ENCODE data around the gene HLA-DPA1. TPM values are rescaled to one million over a fixed set of nuclear protein-coding genes. Genes with fewer than 3 reads are reported as not detected.
A peak's percentile ranks its signal among the peaks of the same experiment; 100 is the strongest.

HLA-DPA1 gene
- total and polyA plus RNA-seq, 10 of the 15 experiments (the other 5 are each of a cell fraction or from before 2014, with no cell fraction given): 508 to 1,640 (median 829) TPM

DNA sequence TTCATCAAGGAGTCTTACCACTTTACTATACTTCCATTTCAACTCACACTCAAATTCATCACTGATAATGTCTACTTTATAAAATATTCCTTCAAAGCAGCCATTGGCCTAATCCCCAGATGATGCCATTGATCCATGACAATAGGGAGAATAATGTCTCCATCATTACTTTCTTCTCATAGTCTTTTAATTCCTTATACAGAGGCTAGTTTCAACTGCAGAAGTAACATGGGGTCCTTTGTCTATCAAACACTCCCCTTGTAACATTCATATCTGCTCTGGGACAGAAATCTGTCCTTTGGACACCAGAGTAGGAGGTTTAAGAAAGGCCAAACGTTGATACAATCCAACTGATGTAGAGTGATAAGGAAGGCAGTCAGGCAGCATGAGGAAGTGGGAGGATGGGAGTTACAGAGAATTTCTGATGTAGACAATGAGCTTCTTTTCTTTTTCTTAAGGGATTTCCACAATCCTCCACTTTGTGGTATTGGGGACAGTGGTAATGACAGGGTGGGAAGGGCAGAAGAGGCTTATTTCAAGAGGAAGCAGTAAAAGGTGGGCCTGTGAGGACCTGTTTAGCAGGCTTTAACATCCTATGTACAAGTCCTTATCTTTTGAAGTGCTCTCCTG is 45.1 kb downstream of the HLA-DPA1 start:
- ATAC-seq (peak; percentile 28), DNase-seq (ENCODE audit: low read depth, low spot score) (peak; percentile 36), FAIRE-seq (no peak)
- Histone ChIP-seq H3K9ac (ENCODE audit: control insufficient read depth, insufficient read depth, low read length) (peak overlapping the region; percentile 93), H3K4me3 (no peak overlapping the region), H4K20me1 (ENCODE audit: control insufficient read depth, insufficient read depth) (no peaks in the 10 kb centered on the region), H3K4me1 (ENCODE audit: control insufficient read depth, insufficient read depth, low read length) (peaks cover 36% of the 10 kb centered on the region), H3K36me3 (ENCODE audit: control insufficient read depth in 2 of 2, insufficient read depth in 2 of 2, low read length in 1 of 2) (no peaks in the 10 kb centered on the region), H3K27me3 (replicated peaks in 1 of 2; ENCODE audit: control insufficient read depth in 2 of 2, insufficient read depth in 2 of 2, low read length in 1 of 2) (no peaks in the 10 kb centered on the region), H3K4me2 (ENCODE audit: control insufficient read depth, insufficient read depth) (peak overlapping the region; percentile 24), H3K79me2 (ENCODE audit: control insufficient read depth, insufficient read depth, low read length) (no peaks in the 10 kb centered on the region), H3K9me3 (replicated peaks; ENCODE audit: control insufficient read depth, insufficient read depth, low read length) (peaks cover 3% of the 10 kb centered on the region), H2AFZ (ENCODE audit: control insufficient read depth, low read depth, low read length) (peak overlapping the region; percentile 20), H3K27ac (ENCODE audit: control insufficient read depth, insufficient read depth) (peak overlapping the region; percentile 100)
- SMC1A ChIA-PET (ENCODE audit: uncharacterized antibody, unreplicated experiment): interaction anchor here (1.0 to 10.7 kb wide), 13 partner anchors 11 to 221 kb away, joined by 3 to 176 read pairs (median 7); partner anchors contain the start of genes HLA-DPA1 and HLA-DPB1
- POLR2A ChIA-PET: interaction anchor here (0.8 to 10.2 kb wide), 20 partner anchors 8 to 87 kb away, joined by 3 to 330 read pairs (median 9); partner anchors contain the start of genes HLA-DMA, HLA-DMB, HLA-DOA and HLA-DPA1
- intact Hi-C loops (cut with micrococcal nuclease; ENCODE audit: unreplicated experiment) (loop anchor here (1.0 to 2.0 kb wide), 2 partner anchors 47 to 58 kb away; partner anchors contain the start of gene HLA-DPB1), in situ Hi-C loops (cut with MboI) (no loop called here)
- RAD21 ChIA-PET (ENCODE audit: unreplicated experiment): interaction anchor here (1.0 to 10.1 kb wide), 13 partner anchors 12 to 271 kb away, joined by 3 to 172 read pairs (median 5); partner anchors contain the start of genes BRD2, HLA-DMA, HLA-DPA1 and HLA-DPB1
- TSS peak; percentile 93 for BruUV-seq (replicated peaks)
- 0% methylated on average over 1 of the region's 1 CpG for WGBS (ENCODE audit: insufficient coverage, insufficient replicate concordance, low lambda C conversion rate, missing lambda C conversion rate)
- CTCF ChIA-PET: interaction anchor here (0.7 to 10.4 kb wide), 15 partner anchors 13 to 220 kb away, joined by 3 to 165 read pairs (median 4); partner anchors contain the start of genes HLA-DMA, HLA-DOA, HLA-DPA1 and HLA-DPB1
- TF ChIP-seq NFXL1 (IDR thresholded peaks at IDR 0.05; ENCODE audit: borderline replicate concordance): no peak
- TF ChIP-seq HDAC2 (IDR thresholded peaks at IDR 0.05): no peak
- no peak for TF ChIP-seq FOXK2 (IDR thresholded peaks at IDR 0.05)
- TF ChIP-seq TARDBP (IDR thresholded peaks at IDR 0.05; ENCODE audit: borderline replicate concordance): no peak
- TF ChIP-seq SP1 (IDR thresholded peaks at IDR 0.05; ENCODE audit: low read depth, low read length): no peak
- TF ChIP-seq, protein P1, sequence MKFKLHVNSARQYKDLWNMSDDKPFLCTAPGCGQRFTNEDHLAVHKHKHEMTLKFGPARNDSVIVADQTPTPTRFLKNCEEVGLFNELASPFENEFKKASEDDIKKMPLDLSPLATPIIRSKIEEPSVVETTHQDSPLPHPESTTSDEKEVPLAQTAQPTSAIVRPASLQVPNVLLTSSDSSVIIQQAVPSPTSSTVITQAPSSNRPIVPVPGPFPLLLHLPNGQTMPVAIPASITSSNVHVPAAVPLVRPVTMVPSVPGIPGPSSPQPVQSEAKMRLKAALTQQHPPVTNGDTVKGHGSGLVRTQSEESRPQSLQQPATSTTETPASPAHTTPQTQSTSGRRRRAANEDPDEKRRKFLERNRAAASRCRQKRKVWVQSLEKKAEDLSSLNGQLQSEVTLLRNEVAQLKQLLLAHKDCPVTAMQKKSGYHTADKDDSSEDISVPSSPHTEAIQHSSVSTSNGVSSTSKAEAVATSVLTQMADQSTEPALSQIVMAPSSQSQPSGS (IDR thresholded peaks at IDR 0.05; ENCODE audit: low read length): peak; percentile 24
- no peak; a peak in 1 of 4 replicates for TF ChIP-seq CEBPB (IDR thresholded peaks at IDR 0.05; ENCODE audit: borderline replicate concordance in 1 of 2, low read depth in 2 of 2, low read length in 2 of 2)
- no peak for TF ChIP-seq NFYA (IDR thresholded peaks at IDR 0.05; ENCODE audit: borderline replicate concordance, low read depth, low read length)
- peak; percentile 9; the same call in 1 of the 2 replicates for TF ChIP-seq ATF7 (IDR thresholded peaks at IDR 0.05; ENCODE audit: low read depth)
- no peak for TF ChIP-seq RAD51 (IDR thresholded peaks at IDR 0.05)
- no peak for TF ChIP-seq CHD4 (IDR thresholded peaks at IDR 0.05)
- no peak for TF ChIP-seq ZNF217 (IDR thresholded peaks at IDR 0.05)
- TF ChIP-seq MTA3 (IDR thresholded peaks at IDR 0.05; ENCODE audit: borderline replicate concordance, low read length): 0 out of 2 replicates have a peak, but pooled peaks have one; percentile 34
- no peak for TF ChIP-seq ZNF24 (IDR thresholded peaks at IDR 0.05)
- TF ChIP-seq CHD2 (IDR thresholded peaks at IDR 0.05; ENCODE audit: borderline replicate concordance, low read depth, low read length): no peak
- no peak for TF ChIP-seq HDAC6 (IDR thresholded peaks at IDR 0.05; ENCODE audit: unreplicated experiment)
- no peak for TF ChIP-seq MEF2A (IDR thresholded peaks at IDR 0.05; ENCODE audit: insufficient read depth, low read depth, low read length)
- no peak for TF ChIP-seq CBFB (IDR thresholded peaks at IDR 0.05; ENCODE audit: low read depth)
- no peak for TF ChIP-seq GABPA (IDR thresholded peaks at IDR 0.05; ENCODE audit: low read depth)
- peak; percentile 78 for TF ChIP-seq SPI1 (IDR thresholded peaks at IDR 0.05; ENCODE audit: borderline replicate concordance, insufficient read depth, low read depth, low read length)
- peak; percentile 38; the same call in 1 of the 2 replicates for TF ChIP-seq NFIC (IDR thresholded peaks at IDR 0.05; ENCODE audit: low read depth, low read length)
- no peak for TF ChIP-seq TCF12 (IDR thresholded peaks at IDR 0.05; ENCODE audit: low read depth, low read length)
- TF ChIP-seq HCFC1 (IDR thresholded peaks at IDR 0.05; ENCODE audit: low read length): no peak

All from GM12878 (cell line).